SHP77 (cell line): ENCODE data around the gene GOLGA6L1.
"Not testable (repeated sequence)": the region's sequence is repeated elsewhere in the genome, so short reads cannot be mapped to it uniquely, and the experiment has no call there.

Experiments used
- DNase-seq, 2 experiments: peaks; one replicate each; lab custom pipeline; 2025; lab: John Stamatoyannopoulos, UW

GOLGA6L1 gene

DNA sequence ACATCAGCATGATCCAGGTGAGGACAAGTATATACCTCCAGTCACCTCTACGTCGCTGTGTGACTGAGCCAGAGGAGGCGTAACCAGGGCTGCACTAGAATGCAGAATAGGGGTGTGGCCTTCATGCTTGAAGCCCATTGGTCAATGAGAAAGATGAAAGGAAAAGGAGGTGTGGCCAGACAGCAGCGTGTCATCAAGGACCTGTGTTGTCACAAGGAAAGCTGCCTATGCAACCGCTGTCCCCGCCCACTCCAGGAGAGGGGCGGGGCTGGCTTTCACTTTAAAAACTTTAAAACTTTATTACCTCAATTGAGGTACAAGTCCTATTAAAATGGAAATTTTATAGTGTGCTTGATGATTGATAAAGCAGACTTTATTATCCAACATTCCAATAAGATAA is at the start of gene GOLGA6L1:
Gene GOLGA6L1, minus strand, starts transcription at position 101 of the 400 bp plus-strand sequence. Its CDS starts 91 bp downstream, at position 10.
- not testable (repeated sequence) for DNase-seq

- not testable (repeated sequence) for DNase-seq
These were observed 44.6 kb upstream of the GOLGA6L1 start for GRCh38 chr15:23181201-23181600.

- not testable (repeated sequence) for DNase-seq
These were observed 43.9 kb upstream of the GOLGA6L1 start for GRCh38 chr15:23180547-23180927.

- DNase-seq = not testable (repeated sequence)
These were observed 43.3 kb upstream of the GOLGA6L1 start for GRCh38 chr15:23179768-23180546.

GRCh38 chr15:23176683-23177082 is 40.1 kb upstream of the GOLGA6L1 start:
- not testable (repeated sequence) for DNase-seq

DNA sequence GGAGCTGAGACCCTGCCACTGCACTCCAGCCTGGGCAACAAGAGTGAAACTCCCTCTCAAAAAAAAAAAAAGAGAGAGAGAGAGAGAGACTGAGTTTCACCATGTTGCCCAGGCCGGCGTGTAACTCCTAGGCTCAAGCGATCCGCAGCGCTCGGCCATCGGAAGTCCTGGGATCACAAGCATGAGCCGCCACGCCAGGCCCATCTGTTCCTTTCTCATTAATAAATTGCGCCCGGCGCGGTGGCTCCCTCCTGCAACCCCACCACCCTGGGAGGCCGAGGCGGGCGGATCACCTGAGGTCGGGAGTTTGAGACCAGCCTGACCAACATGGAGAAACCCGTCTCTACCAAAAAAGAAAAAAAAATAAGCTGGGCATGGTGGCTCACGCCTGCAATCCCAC is 39.0 kb upstream of the GOLGA6L1 start:
- DNase-seq = not testable (repeated sequence)

- not testable (repeated sequence) for DNase-seq
These were observed 38.1 kb upstream of the GOLGA6L1 start for GRCh38 chr15:23174609-23175140.

DNA sequence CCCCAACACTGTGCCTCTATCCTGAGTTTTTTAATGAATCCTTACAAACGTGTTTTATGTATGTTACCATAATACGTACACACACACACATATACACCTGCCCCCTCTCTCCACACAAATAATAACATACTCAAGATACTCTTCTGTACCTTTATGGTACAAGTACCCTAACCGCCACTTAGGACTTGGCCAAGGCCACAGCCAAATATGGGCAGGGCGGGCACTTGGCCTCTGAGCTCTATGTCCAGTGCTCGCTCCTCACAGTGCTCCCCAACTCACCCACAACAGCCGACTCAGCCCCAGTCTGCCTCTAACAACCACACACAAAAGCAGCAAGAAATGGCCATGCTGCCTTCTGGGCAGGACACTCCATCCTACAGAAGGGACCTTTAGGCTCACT is 3.8 kb downstream of the GOLGA6L1 start:
- not testable (repeated sequence) for DNase-seq

DNA sequence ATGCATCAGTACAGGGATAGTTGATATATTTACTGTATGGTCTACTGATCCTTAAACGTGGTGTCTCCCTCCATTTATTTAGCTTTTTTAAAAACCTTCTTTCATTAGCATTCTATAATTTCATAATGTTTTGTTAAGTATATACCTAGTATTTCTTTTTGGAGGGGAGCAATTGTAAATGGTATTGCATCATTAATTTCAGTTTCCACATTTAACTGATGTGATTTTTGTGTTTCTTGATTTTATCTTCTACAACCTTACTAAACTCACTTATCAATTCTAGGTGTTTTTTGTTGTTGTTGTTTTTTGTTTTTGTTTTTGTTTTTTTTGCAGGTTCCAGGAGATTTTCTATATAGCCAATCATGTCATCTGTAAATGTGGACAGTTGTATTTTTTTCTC is 18.4 kb downstream of the GOLGA6L1 start:
- no peak for DNase-seq

- DNase-seq = no peak
These were observed 40.8 kb downstream of the GOLGA6L1 start for GRCh38 chr15:23095796-23096195.

- no peak for DNase-seq
These were observed 53.5 kb downstream of the GOLGA6L1 start for GRCh38 chr15:23083115-23083514.

GRCh38 chr15:23081996-23082737 is 54.5 kb downstream of the GOLGA6L1 start:
- not testable (repeated sequence) for DNase-seq

DNA sequence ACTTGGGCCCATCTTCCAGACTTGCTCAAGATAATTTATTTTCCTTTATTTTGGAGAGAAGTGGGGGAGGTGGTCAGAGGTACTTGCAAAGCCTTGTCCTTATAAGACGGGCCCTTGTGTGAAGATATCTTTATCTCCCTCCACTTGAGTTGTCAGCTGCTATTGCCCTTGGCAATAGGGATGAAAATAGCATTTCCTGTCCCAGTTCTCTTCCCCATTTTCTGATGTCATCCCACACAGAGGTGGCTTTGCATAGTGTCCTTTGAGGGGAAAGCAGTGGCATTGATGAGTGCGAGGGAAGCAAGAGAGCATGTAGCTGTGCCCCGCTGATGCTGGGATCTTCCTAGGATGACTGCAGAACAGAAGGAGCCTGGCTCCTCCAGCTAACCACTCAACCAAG is 55.4 kb downstream of the GOLGA6L1 start:
- no peak for DNase-seq

- DNase-seq = no peak
These were observed 56.9 kb downstream of the GOLGA6L1 start for GRCh38 chr15:23079766-23080165.
